HG03196 (cell line): Measurements from ENCODE around the gene CA14.
"Not testable (repeated sequence)": the region's sequence is repeated elsewhere in the genome, so short reads cannot be mapped to it uniquely, and the experiment has no call there.

Experiments used
- ATAC-seq: cut with Tn5 transposase; IDR thresholded peaks from one replicate; pipeline ENCODE4 v1.9.1; 2021; ENCODE audit not compliant: unreplicated experiment

Gene CA14

GRCh38 chr1:150280138-150280707 lies 22.6 kb downstream of the CA14 start:
- ATAC-seq: no peak

GRCh38 chr1:150281221-150281757 lies 23.7 kb downstream of the CA14 start:
- no peak for ATAC-seq

- no peak for ATAC-seq
Observed at GRCh38 chr1:150281758-150282557, 24.4 kb downstream of the CA14 start, which contains the start of gene CIART. Gene CIART (plus strand): TSS chr1:150282554. CDS start chr1:150283268, 714 bp downstream.

- ATAC-seq: no peak
Observed at GRCh38 chr1:150282558-150282958, 25.0 kb downstream of the CA14 start.

- no peak for ATAC-seq
Observed at GRCh38 chr1:150283260-150283659, 25.7 kb downstream of the CA14 start.

GRCh38 chr1:150288382-150288781 lies 30.8 kb downstream of the CA14 start:
- no peak for ATAC-seq

- ATAC-seq: no peak
Observed at GRCh38 chr1:150288822-150289221, 31.2 kb downstream of the CA14 start.

- peak; percentile 96 for ATAC-seq
Observed at GRCh38 chr1:150293433-150294253, 36.1 kb downstream of the CA14 start, which contains the start of gene MRPS21. Gene MRPS21 (plus strand): TSS chr1:150293861. CDS start chr1:150294367, 506 bp downstream.

GRCh38 chr1:150295476-150295875 lies 37.9 kb downstream of the CA14 start:
- ATAC-seq: no peak

GRCh38 chr1:150299716-150300115 lies 42.1 kb downstream of the CA14 start:
- no peak for ATAC-seq

GRCh38 chr1:150302338-150302737 lies 44.8 kb downstream of the CA14 start:
- no peak for ATAC-seq

GRCh38 chr1:150302902-150303301 lies 45.3 kb downstream of the CA14 start:
- ATAC-seq: no peak

GRCh38 chr1:150308585-150308984 lies 51.0 kb downstream of the CA14 start:
- not testable (repeated sequence) for ATAC-seq

- no peak for ATAC-seq
Observed at GRCh38 chr1:150309758-150310508, 52.4 kb downstream of the CA14 start.

- ATAC-seq: no peak
Observed at GRCh38 chr1:150311762-150312161, 54.2 kb downstream of the CA14 start.
